ENCODE data around the gene DR1. TPM values are rescaled to one million over a fixed set of nuclear protein-coding genes. Genes with fewer than 3 reads are reported as not detected.

Gene DR1
- total and polyA plus RNA-seq, 2 of the 13 experiments (the other 11 are each of a cell fraction or from before 2014, with no cell fraction given): 17.8 to 42.3 TPM

- TF ChIP-seq, protein P1, sequence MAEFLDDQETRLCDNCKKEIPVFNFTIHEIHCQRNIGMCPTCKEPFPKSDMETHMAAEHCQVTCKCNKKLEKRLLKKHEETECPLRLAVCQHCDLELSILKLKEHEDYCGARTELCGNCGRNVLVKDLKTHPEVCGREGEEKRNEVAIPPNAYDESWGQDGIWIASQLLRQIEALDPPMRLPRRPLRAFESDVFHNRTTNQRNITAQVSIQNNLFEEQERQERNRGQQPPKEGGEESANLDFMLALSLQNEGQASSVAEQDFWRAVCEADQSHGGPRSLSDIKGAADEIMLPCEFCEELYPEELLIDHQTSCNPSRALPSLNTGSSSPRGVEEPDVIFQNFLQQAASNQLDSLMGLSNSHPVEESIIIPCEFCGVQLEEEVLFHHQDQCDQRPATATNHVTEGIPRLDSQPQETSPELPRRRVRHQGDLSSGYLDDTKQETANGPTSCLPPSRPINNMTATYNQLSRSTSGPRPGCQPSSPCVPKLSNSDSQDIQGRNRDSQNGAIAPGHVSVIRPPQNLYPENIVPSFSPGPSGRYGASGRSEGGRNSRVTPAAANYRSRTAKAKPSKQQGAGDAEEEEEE (CRISPR knock-in tag; IDR thresholded peaks at IDR 0.05; ENCODE audit: borderline replicate concordance): no peak
- TF ChIP-seq REXO4 (CRISPR knock-in tag; IDR thresholded peaks at IDR 0.05; ENCODE audit: borderline replicate concordance) (no peak), MTA1 (CRISPR knock-in tag; IDR thresholded peaks at IDR 0.05; ENCODE audit: borderline replicate concordance) (no peak), EED (CRISPR knock-in tag; IDR thresholded peaks at IDR 0.05) (no peak), ZNF720 (CRISPR knock-in tag; IDR thresholded peaks at IDR 0.05) (no peak), ZBTB7A (CRISPR knock-in tag; IDR thresholded peaks at IDR 0.05) (no peak), ZNF180 (CRISPR knock-in tag; IDR thresholded peaks at IDR 0.05; ENCODE audit: borderline replicate concordance, low read depth) (no peak)
- TF ChIP-seq, protein P2, sequence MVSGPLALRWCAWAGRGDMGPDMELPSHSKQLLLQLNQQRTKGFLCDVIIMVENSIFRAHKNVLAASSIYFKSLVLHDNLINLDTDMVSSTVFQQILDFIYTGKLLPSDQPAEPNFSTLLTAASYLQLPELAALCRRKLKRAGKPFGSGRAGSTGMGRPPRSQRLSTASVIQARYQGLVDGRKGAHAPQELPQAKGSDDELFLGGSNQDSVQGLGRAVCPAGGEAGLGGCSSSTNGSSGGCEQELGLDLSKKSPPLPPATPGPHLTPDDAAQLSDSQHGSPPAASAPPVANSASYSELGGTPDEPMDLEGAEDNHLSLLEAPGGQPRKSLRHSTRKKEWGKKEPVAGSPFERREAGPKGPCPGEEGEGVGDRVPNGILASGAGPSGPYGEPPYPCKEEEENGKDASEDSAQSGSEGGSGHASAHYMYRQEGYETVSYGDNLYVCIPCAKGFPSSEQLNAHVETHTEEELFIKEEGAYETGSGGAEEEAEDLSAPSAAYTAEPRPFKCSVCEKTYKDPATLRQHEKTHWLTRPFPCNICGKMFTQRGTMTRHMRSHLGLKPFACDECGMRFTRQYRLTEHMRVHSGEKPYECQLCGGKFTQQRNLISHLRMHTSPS (CRISPR knock-in tag; IDR thresholded peaks at IDR 0.05; ENCODE audit: low read depth): no peak
Observed at GRCh38 chr1:93358293-93358692, 12.6 kb downstream of the DR1 start (continued).

DNA sequence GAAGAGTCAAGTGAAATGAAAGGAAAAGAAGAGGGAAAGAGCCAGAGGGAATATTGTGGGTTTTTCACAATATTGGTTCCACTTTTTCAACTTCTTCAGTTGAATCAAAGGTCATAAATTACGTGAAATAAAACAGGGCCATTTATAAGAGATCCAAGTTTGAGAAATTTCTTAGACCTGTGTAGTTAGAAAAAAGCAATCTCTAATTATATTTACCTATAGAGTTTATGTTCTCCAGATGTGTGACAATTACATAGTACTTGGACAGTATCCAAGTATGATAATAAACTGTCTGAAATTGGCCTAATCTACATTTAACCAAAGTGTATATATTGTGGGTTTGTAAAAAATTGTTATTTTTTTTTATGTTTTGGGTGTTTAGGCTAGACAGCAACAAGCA, 14.4 kb downstream of the DR1 start:
- Histone ChIP-seq H3K9me3 (ENCODE audit: low read length) (no peaks in the 10 kb centered on the region), H3K4me1 (ENCODE audit: insufficient read depth, low read length) (no peaks in the 10 kb centered on the region), H3K4me3 (replicated peaks in 1 of 3; ENCODE audit: insufficient read depth in 1 of 3, low read depth in 2 of 3, low read length in 3 of 3) (no peak overlapping the region), H2AFZ (ENCODE audit: low read length) (no peak overlapping the region), H3K9ac (ENCODE audit: insufficient read depth, low read depth, low read length) (no peak overlapping the region), H3K79me2 (ENCODE audit: insufficient read depth, low read length) (peaks cover 31% of the 10 kb centered on the region), H3K27me3 (ENCODE audit: control insufficient read depth in 1 of 2, insufficient read depth in 2 of 2, low read length in 2 of 2) (no peaks in the 10 kb centered on the region), H3K4me2 (ENCODE audit: low read depth, low read length) (no peak overlapping the region), H3K36me3 (replicated peaks in 1 of 2; ENCODE audit: control insufficient read depth in 1 of 2, insufficient read depth in 2 of 2, low read length in 2 of 2) (peaks cover 7 to 72% of the 10 kb centered on the region in 2 experiments), H4K20me1 (ENCODE audit: insufficient read depth, low read length) (peaks cover 4% of the 10 kb centered on the region; the same call in 1 of the 2 replicates), H3K27ac (ENCODE audit: extremely low read length, insufficient read depth, low read length) (no peak overlapping the region)
- TF ChIP-seq ZNF652 (CRISPR knock-in tag; IDR thresholded peaks at IDR 0.05; ENCODE audit: borderline replicate concordance, low read depth) (no peak), GMEB1 (CRISPR knock-in tag; IDR thresholded peaks at IDR 0.05; ENCODE audit: borderline replicate concordance) (no peak), ZNF562 (CRISPR knock-in tag; IDR thresholded peaks at IDR 0.05; ENCODE audit: borderline replicate concordance) (no peak), ZNF530 (CRISPR knock-in tag; IDR thresholded peaks at IDR 0.05; ENCODE audit: low read depth) (no peak), KDM1A (CRISPR knock-in tag; IDR thresholded peaks at IDR 0.05) (no peak)
- TF ChIP-seq, protein P3, sequence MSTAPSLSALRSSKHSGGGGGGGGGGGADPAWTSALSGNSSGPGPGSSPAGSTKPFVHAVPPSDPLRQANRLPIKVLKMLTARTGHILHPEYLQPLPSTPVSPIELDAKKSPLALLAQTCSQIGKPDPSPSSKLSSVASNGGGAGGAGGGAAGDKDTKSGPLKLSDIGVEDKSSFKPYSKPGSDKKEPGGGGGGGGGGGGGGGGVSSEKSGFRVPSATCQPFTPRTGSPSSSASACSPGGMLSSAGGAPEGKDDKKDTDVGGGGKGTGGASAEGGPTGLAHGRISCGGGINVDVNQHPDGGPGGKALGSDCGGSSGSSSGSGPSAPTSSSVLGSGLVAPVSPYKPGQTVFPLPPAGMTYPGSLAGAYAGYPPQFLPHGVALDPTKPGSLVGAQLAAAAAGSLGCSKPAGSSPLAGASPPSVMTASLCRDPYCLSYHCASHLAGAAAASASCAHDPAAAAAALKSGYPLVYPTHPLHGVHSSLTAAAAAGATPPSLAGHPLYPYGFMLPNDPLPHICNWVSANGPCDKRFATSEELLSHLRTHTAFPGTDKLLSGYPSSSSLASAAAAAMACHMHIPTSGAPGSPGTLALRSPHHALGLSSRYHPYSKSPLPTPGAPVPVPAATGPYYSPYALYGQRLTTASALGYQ (CRISPR knock-in tag; IDR thresholded peaks at IDR 0.05): no peak
- ATAC-seq (no peak), DNase-seq (ENCODE audit: low spot score) (no peak), FAIRE-seq (no peak)
- WGBS (ENCODE audit: low lambda C conversion rate): 90% methylated on average over 1 of the region's 1 CpG
- POLR2A ChIA-PET: no interaction called here
- in situ Hi-C loops (cut with HindIII; ENCODE audit: extremely low pct_ligation_motif_present, low pct_unique_long_range_greater_than_20kb) (no loop called here), intact Hi-C loops (cut with micrococcal nuclease; ENCODE audit: unreplicated experiment) (no loop called here)
- BruUV-seq (replicated peaks): no TSS peak
- CTCF ChIA-PET (ENCODE audit: low intra/inter-chr PET ratio, low total read pairs): no interaction called here

All from HepG2 (cell line).